GM18498 (cell line): ENCODE data around the gene IL19.

ENCODE experiments used
- ATAC-seq: cut with Tn5 transposase; IDR thresholded peaks from one replicate; pipeline ENCODE4 v1.9.1; 2021; ENCODE audit warnings: mild to moderate bottlenecking, moderate library complexity; ENCODE audit not compliant: unreplicated experiment

Gene IL19

DNA sequence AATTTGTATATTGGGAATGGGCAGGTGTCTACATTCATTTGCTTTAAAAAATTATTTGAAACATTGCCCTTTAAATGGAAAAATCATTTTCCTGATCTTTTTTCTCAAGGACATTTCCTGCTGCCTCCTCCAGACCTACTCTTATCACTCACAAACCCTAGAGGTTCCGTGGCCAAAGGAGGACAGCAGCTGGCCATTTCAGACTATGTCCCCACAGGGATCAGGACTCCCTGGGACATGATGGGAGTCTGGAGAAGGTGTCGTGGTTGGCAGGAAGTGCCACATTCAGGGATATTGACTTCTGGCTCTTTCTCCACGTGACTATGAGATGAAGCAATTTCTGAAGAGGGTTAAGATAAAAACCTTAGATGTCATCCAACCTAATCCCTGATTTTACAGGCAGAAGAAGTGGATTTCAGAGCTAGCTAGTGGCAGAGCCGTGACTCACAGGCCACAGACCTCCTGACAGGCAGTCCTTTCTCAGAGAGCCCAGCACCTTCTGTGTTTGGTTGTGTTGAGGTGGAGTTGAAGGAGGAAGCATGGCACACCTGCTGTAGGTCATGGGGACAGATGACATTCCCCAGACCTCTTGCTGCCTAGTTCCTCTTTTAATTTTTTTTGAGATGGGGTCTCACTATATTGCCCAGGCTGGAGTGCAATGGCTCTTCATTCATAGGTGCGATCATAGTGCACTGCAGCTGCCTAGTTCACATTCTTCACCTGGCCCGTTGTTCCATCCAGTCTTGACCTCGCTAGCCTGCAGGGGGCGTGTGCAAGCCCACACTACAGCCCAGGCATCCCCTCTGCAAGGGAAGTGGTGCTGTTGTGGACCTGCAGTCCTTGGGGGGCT is 27.2 kb downstream of the IL19 start:
- no peak for ATAC-seq

DNA sequence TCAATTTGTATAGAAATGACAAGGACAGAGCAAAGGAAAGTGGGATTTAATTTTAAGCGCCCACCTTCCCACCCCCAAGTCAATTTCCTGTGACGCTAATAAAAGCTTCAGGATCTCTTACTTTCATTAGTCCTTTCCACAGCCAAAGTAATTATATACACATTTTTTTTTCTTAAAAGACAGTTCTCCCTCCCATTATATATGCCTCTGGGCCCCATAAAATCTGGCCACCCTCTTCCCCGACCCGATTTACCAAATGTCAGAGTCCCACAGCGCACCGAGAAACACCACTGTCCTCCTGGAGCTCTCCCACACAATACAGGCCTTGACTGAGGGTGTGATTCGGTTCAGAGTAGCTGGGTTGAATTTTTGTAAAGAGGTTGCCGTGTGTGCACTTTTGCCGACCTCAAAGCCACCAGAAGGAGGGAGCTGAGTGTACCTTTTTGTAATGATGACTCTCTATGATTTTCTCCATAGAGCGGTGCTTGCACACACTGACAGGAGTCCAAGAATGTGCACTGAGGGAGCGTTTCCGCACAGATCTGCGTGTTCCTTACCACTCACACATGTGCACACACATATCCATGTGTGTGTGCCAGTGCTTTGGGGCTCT is 27.9 kb downstream of the IL19 start:
- no peak for ATAC-seq

DNA sequence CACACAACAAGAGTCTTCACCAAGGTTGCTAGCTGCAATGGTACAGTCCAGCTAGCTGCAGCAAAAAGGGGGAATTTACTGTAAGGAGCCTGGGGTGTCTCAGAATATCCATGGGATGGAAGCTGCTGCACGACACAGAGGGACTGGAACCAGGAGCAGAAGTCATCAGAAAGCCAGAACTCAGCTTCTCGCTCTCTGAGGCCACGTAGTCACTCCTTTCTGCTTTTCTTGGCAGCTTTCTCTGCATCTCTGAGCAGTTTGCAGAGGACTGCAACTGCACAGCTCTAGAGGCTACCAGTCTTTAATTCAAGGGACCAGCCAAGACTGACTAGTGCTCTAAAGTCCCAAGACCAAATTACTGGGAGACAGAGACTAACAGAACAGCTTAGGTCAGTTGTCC is 28.7 kb downstream of the IL19 start:
- ATAC-seq = no peak

DNA sequence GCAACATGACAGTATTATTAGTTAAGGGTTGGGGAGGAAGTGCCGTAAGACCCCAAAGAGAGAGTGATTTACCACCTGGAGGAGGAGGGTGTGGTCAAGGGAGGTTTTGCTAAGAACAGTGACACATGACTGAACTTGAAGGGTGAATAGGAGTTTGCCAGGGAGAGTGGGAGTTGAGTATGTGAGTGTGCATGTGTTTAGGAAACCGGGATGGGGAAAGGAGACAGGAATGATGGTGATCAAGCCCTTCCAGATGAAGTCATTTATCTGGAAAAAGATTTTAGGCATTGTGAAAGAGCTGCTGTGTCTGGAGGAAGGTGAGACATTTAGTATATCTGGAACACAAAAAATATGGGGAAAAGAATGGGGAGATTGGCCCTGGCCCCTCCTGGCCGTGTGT is 29.8 kb downstream of the IL19 start:
- ATAC-seq = no peak

DNA sequence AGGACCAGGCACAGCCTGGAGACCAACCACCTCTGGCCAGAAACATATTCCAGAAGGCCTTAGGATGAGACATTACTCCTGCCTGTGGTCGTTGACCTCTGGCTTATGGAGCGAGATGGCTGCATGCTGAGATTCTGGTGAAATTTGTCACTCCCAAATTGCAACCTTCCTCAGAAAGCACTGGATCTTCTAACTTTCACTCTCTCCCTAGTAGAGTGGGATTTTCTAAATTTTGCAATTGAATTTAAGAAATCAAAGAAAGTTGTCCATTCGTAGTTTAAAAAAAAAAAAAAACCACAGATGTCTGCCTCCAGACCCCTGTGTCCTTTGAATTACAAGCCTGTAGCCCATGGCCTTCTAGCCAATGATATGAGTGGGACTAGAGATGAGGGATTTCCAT is 30.3 kb downstream of the IL19 start:
- ATAC-seq = no peak

DNA sequence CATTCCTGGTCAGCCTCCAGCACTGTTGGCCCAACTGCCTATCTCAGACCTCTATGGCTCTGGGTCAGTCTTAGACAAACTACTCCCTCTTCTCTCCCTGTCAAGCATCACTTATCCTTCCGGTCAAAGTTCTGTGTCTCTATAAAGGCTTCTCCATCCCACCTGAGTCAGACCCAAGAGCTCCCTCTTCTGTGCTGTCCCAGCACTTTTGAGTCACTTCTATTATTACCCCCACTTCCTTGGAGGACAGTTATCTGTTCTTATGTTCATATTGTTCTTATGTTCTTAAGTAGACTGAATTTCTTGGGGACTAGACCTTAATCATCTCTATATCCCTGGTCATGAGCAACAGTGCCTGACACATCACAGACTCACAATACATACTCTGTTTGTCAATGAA is 30.9 kb downstream of the IL19 start:
- ATAC-seq = no peak

DNA sequence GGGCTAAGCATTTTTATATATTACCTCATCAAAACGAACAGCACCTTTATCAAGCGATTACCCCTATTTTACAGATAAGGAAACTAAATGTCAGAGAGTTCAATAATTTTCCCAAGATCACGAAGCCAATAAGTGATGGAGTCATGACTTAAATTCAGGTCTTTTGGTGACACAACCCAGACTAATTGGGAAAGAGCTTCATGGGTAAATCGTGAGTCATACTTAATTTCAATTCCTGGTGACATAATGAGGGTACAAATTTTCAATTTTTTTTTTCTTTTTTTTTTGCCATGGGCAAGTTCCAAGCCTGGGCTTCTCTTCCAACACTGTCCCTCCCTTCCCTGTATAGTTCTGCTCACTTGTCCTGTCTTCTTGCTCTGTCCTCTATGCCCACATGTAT is 31.8 kb downstream of the IL19 start:
- ATAC-seq = no peak

DNA sequence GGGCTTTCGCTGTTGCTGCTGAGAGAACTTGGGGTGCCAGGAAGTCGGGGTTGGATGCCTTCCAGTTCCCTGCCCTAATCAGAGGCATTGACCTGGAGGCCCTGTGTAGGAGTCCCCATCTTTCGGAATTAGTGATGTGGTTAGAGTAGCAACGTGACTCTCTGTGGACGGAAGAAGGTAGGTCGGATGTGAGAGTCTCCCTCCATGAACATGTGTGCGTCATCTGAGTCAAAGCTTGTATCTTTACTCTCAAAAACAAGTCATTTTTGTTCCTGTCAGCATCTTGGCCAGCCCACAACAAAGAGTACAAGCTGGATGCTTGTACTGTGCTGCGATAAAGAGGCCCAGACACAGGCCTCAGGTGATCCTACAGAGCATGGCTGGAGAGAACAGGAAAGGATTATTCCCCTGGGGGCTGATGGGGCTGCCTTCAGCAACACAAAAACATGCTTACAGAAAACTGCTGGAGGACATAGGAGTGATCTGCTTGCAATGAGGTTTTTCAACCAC is 32.7 kb downstream of the IL19 start:
- ATAC-seq = peak; percentile 98

DNA sequence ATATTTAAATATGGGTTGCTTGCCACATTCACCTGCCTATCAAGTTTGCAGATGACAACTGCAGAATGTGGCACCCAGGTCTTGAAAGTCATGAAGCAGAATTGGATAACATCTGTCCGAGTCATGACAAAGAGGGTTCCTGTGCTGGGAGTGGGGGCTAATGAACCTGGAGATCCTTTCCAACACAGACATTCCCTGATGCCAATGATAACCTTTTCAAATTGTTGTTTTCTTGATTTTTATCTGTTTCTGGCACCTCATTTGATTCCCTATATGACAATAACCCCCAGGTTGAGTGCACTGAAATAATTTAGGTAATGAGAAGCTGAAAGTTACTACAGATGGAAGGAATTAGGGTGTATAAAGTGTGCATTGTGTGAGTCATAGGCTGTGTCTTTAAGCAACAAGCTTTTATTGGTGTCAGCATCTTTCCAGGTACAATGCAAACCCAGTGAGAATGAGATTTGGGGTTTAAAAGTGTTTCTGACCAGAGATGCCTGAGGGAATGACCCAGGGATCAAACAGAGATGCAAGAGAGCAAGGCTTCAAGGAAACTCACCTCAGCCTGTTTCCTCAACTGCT is 33.7 kb downstream of the IL19 start:
- no peak for ATAC-seq

DNA sequence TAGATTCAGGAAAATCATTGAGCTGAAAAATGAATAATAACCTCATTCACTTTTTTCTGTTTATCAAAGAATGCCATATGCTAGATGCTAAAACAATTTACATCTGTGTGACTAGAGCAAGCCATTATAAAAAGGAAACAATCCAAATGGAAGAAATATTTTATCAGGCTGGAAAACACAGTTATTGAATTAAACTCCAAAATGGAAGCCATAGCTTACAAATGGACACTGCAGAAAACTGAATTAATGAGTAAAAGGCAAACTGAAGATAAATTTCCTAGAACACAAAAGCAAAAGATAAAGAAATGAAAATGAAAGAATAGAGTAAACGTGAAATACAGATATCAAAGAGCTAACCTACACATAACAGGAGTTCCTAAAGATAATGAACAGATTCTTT is 34.8 kb downstream of the IL19 start:
- ATAC-seq = no peak

DNA sequence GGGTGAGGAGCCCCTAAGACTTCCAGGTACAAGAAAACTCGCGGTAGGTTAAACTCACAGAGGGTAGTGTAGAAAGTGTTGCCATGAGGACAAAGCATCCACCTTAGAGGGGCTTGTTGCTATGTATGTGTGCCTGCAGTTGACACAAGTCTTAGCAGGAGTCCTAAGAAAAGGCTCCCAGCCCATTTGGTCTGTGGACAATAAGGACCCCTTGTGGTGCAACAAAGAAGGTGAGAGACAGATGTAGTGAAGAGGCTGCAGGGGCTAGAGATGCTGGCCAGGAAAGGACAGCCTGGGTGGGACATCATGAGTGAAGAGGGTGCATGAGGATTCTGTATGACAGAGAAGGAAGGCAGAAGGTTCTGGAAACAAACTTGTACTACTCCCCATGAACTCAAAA is 38.0 kb downstream of the IL19 start:
- ATAC-seq = peak; percentile 70

DNA sequence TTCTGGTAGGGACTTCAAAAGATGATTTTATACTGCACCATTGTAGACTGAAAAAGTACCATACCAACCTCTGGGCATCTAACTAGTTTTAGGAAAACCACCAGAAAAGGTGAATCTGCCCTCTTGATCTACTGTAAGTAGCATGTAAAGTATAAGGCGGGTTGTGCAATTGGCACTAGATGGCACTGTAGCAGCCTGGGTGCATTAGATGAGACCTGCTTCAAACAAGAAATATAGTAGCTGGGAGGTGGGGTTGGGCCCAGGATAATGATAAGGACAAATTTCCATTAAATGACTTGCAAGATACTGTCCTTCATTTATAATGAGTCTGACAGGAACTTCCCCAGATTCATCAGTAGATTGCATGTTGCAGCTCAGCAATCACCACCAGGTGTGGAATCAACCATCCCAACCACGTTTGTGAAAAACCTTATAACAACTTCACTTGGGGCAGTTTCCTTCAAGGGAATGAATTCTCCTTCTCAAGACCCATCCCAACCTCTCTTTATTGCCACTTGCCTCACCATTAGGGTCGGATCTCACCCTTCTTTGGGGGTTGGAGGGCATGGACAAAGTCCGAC is 39.0 kb downstream of the IL19 start:
- no peak for ATAC-seq

DNA sequence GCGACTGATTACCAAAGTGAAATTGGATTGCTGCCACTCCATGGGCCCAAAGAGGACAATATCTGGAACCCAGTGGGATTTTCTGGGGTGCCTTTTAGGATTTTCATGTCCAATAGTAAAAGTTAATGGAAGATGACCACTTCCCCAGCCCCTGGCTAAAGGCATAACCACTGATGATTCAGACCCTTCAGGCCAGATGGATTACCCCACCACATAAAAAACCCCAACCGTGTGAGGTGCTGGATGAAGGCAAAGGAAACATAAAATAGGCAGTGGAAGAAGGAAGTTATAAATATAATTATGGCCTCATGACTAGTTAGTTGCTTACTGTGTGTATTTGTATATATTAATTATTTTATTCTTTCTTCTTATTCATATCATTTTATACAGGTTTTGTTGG is 41.9 kb downstream of the IL19 start:
- no peak for ATAC-seq

DNA sequence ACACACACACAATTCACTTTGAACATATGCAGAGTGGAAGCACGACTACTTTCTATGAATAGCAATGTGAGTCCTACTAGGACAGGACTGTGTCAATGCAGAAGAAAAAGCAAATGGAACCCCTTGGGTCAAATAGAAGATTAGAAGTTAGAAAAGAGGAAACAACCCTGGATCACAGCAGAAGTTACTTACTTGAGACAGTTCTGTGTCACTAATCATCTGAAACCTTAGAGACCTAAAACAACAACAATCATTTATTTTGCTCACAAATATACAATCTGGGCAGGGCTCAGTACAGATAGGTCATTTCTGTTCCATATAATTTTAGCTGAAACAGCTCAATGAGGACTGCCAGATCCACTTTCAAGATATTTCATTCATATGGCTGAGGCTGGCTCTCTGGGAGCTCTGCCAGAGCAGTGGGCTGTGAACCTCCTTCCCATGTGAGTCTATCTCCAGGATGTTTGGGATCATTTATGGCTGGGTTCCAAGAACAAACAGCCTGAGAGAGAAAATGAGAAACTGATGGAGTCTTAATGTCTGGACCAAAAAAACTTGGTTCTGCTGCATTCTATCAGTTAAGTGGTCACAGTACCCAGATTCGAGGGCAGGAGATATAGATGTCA is 44.3 kb downstream of the IL19 start:
- no peak for ATAC-seq

DNA sequence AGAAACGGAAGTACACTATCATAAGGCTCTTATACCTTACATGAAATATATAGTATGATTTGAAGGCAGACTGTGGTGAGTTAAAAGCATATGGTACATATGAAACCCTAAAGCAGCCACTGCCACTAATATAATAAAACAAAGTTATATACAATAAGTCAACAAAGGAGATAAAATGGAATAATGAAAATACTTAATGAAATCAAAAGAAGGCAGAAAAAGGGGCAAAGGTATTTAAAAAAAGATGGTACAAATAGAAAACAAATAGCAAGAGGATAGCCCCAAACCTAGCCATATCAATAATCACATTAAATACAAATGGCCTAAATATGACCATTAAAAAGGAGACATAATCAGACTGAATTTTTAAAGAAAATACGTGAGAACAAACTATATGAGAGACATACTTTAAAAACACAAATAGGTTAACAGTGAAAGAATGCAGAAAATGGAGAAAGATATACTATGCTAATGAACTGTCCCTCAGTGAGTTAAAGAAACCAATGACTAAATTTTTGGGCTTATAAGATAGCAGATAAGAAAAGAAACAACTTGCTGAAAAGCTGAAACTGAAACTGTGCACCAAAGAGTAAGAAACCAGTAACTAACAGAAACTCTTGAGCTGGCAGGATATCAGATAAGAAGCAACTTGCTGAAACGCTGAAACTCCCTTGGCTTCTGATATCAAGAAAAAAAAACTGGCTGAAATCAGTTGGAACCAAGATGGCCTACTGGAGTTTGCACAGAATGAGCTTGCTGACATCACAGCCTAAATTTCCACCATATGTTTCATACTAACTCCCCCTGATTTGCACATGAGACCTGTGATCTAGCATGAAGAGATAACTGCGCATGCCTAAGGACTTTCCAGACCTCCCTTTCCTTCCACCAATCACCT is 46.1 kb downstream of the IL19 start:
- peak; percentile 72 for ATAC-seq

DNA sequence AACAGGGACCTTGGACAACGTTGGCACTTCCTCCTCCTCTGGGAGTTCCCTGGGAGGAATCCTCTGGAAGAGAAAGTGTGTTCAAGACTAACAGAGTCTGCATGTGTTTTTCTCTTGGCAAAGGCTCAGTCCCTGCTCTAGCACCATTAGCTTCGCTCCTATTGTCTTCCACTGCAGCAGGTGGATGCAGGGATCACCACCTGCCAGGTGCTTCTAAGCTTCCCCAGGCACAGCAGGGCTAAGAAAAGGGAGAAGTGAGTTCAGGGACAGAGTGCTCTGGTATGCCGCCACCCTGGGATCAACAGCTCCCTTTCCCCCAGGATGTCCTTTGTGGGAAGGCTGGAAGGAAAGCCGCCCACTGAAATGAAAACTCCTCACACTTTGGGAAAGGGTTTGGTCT is 50.9 kb downstream of the IL19 start:
- no peak for ATAC-seq

DNA sequence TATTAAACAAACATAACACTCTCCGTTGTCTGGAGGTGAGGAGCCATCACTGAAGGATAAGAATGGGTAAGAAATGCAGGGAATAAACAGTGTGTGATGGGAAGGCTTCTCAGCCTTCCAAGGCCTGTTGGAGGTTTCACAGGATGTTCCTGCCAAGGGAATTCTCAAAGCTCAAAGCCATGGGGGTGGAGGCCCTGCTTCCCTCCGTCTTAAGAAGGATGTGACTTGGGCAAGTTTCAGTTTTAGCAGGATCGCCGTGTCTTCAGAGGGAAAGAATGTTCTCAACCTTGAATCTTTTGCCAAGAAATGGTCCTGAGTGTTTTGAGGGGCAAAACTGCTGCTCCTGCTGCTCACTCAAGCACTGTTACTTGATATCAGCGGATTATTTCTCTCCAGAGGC is 53.2 kb downstream of the IL19 start:
- no peak for ATAC-seq

DNA sequence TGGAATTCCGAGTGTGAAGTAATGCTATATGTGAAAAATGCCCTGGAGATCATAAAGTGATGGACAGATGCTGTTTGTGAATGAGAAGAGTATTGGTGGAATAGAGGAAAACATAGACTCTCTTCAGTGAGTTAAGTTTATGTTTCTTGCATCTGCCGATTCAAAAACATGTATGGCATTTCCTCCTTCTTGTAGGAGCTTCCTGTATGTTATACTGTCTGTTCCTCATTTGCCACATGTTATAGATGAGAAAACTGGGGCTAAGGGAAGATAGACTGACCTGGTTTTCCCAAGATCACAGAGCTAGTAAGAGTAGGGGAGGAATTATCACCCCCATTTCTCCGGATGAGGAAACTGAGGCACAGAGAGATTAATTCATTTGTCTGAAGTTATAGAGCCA is 53.8 kb downstream of the IL19 start:
- no peak for ATAC-seq

DNA sequence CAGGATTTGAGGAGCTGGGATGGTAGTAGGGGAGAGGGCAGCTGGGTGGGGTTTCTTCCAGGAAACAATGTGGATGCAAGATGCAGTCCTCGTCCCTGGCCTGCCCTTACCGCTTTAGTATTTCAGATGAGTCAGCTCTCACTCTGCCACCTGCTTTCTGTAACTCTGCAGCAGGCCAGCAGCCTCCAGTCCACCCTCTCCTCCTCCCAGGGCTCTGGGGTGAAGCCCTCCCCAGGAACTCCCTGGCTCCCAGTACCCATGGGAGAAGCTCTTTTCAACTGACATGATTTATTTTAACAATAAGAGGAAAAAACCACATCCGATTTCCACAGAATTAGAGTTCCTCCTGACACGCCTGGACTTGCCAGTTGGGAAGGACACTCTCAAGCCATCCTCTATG is 55.8 kb downstream of the IL19 start:
- no peak for ATAC-seq

DNA sequence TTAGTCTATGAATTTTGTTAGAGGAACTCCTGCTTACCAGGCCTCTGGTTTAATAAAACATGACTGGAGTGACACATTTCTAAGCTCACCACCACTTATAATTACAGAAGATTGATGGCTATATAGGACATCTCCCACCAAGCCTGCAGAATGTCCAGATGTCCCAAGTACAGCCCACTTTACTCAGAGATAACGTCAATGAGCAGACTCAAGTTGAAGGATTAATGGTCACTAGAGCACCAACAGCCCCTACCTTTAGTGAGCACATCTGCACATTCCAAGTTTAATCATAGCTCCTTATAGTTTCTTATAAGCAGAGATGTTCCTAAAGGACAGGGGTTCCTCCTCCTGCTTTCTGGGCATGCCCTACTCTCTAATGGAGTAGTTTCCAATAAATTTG is 57.5 kb downstream of the IL19 start:
- no peak for ATAC-seq
